Tibial nerve (tissue), 4 donors: ENCODE results near the gene NHERF1. TPM values are rescaled to one million over a fixed set of nuclear protein-coding genes. Genes with fewer than 3 reads are reported as not detected.

Experiments
- DNase-seq, 2 donors: peaks; one replicate each; pipeline ENCODE4 v3.0.0-alpha.2; 2019; ENCODE audit warnings: low spot score in 2 of 2
- H3K27ac ChIP-seq, 4 donors: fragments of 200-600 bp; sonication (generic) in 3 of 4; one replicate each; pipeline ENCODE4 v1.5.1; 2017 to 2019; ENCODE audit warnings: mild to moderate bottlenecking in 1 of 4
- H3K27me3 ChIP-seq, 2 donors: fragments of 200-600 bp; sonication (generic) in 1 of 2; one replicate each; pipeline versions ENCODE4 v1.5.1 to v1.6.0; 2017 to 2019
- H3K36me3 ChIP-seq, 3 donors: fragments of 200-600 bp; sonication (generic); one replicate each; pipeline ENCODE4 v1.5.1; 2018 to 2019
- H3K4me1 ChIP-seq, 4 donors: fragments of 200-600 bp; sonication (generic) in 3 of 4; one replicate each; pipeline ENCODE4 v1.5.1; 2017 to 2019
- H3K4me3 ChIP-seq, 4 donors: fragments of 200-600 bp; sonication (generic) in 3 of 4; one replicate each; pipeline ENCODE4 v1.5.1; 2017 to 2019; ENCODE audit warnings: mild to moderate bottlenecking in 1 of 4, moderate library complexity in 1 of 4
- H3K9me3 ChIP-seq, 4 donors: fragments of 200-600 bp; sonication (generic) in 3 of 4; one replicate each; pipeline ENCODE4 v1.5.1; 2017 to 2019
- EP300 ChIP-seq, 2 donors: sonication (generic); formaldehyde crosslinking; IDR thresholded peaks; one replicate each; pipeline ENCODE4 v1.6.1; 2017; ENCODE audit warnings: antibody characterized with exemption in 2 of 2, mild to moderate bottlenecking in 1 of 2
- POLR2A ChIP-seq, 2 donors: fragments of 450-650 bp; IDR thresholded peaks; one replicate each; pipeline ENCODE4 v1.6.1; 2017; ENCODE audit warnings: antibody characterized with exemption in 2 of 2, mild to moderate bottlenecking in 2 of 2, moderate library complexity in 2 of 2
- WGBS, 2 donors: methylation state at CpG; one replicate each; pipeline ENCODE4 v1.1.5; 2018; 5-methylcytosine and 5-hydroxymethylcytosine counted together
- total RNA-seq, 4 donors: library from RNA; depleted of rRNA; stranded (reverse); fragments of >200 nt; gene quantifications; one replicate each; pipeline ENCODE4 v1.1.0, GENCODE V29; 2016
- TF ChIP-seq, protein P1 (sequence below), 5 experiments: fragments of 200-600 bp in 3 of 5; fragments of 450-650 bp in 2 of 5; sonication (generic) in 3 of 5; IDR thresholded peaks; one replicate each; pipeline ENCODE4 v1.5.1; 2016 to 2019; ENCODE audit warnings: antibody characterized with exemption in 5 of 5, mild to moderate bottlenecking in 3 of 5, moderate library complexity in 2 of 5

The NHERF1 gene
- total RNA-seq, 4 donors from 2014 or later: 42.2 to 55.2 (median 53.0) TPM

- Histone ChIP-seq H3K4me3 (no peak overlapping the region), H3K27me3 (no peaks in the 10 kb centered on the region), H3K27ac (no peak overlapping the region), H3K36me3 (peaks cover 0 to 65% (median 0%) of the 10 kb centered on the region in 3 donors), H3K4me1 (peaks cover 0 to 11% (median 2%) of the 10 kb centered on the region in 4 donors), H3K9me3 (no peaks in the 10 kb centered on the region)
- TF ChIP-seq EP300 (IDR thresholded peaks at IDR 0.05) (no peak), POLR2A (IDR thresholded peaks at IDR 0.05) (no peak)
- TF ChIP-seq, protein P1, sequence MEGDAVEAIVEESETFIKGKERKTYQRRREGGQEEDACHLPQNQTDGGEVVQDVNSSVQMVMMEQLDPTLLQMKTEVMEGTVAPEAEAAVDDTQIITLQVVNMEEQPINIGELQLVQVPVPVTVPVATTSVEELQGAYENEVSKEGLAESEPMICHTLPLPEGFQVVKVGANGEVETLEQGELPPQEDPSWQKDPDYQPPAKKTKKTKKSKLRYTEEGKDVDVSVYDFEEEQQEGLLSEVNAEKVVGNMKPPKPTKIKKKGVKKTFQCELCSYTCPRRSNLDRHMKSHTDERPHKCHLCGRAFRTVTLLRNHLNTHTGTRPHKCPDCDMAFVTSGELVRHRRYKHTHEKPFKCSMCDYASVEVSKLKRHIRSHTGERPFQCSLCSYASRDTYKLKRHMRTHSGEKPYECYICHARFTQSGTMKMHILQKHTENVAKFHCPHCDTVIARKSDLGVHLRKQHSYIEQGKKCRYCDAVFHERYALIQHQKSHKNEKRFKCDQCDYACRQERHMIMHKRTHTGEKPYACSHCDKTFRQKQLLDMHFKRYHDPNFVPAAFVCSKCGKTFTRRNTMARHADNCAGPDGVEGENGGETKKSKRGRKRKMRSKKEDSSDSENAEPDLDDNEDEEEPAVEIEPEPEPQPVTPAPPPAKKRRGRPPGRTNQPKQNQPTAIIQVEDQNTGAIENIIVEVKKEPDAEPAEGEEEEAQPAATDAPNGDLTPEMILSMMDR (IDR thresholded peaks at IDR 0.05): no peak
- 79 to 80% methylated on average over 5 of the region's 5 CpGs for WGBS, 2 donors
- DNase-seq: no peak
Measured at GRCh38 chr17:74784125-74784810, 35.8 kb downstream of the NHERF1 start.

GRCh38 chr17:74785096-74785980 lies 36.9 kb downstream of the NHERF1 start:
- Histone ChIP-seq H3K9me3 (no peaks in the 10 kb centered on the region), H3K27me3 (no peaks in the 10 kb centered on the region), H3K27ac (no peak overlapping the region), H3K36me3 (peaks cover 0 to 65% (median 0%) of the 10 kb centered on the region in 3 donors), H3K4me1 (peaks cover 0 to 3% (median 0%) of the 10 kb centered on the region in 4 donors), H3K4me3 (no peak overlapping the region)
- no peak for DNase-seq
- TF ChIP-seq EP300 (IDR thresholded peaks at IDR 0.05) (no peak), POLR2A (IDR thresholded peaks at IDR 0.05) (no peak)
- TF ChIP-seq, protein P1 (IDR thresholded peaks at IDR 0.05): no peak
- 88% methylated on average over 20 to 21 of the region's 21 CpGs for WGBS, 2 donors

GRCh38 chr17:74785981-74786360 lies 37.5 kb downstream of the NHERF1 start:
- Histone ChIP-seq H3K27me3 (no peaks in the 10 kb centered on the region), H3K27ac (no peak overlapping the region), H3K36me3 (peaks cover 0 to 68% (median 0%) of the 10 kb centered on the region in 3 donors), H3K4me3 (no peak overlapping the region), H3K9me3 (no peaks in the 10 kb centered on the region), H3K4me1 (peaks cover 0 to under 1% (median under 1%) of the 10 kb centered on the region in 4 donors)
- no peak for DNase-seq
- 85 to 87% methylated on average over 9 of the region's 9 CpGs for WGBS, 2 donors
- TF ChIP-seq POLR2A (IDR thresholded peaks at IDR 0.05): no peak
- TF ChIP-seq, protein P1 (IDR thresholded peaks at IDR 0.05): no peak
- no peak for TF ChIP-seq EP300 (IDR thresholded peaks at IDR 0.05)

DNA sequence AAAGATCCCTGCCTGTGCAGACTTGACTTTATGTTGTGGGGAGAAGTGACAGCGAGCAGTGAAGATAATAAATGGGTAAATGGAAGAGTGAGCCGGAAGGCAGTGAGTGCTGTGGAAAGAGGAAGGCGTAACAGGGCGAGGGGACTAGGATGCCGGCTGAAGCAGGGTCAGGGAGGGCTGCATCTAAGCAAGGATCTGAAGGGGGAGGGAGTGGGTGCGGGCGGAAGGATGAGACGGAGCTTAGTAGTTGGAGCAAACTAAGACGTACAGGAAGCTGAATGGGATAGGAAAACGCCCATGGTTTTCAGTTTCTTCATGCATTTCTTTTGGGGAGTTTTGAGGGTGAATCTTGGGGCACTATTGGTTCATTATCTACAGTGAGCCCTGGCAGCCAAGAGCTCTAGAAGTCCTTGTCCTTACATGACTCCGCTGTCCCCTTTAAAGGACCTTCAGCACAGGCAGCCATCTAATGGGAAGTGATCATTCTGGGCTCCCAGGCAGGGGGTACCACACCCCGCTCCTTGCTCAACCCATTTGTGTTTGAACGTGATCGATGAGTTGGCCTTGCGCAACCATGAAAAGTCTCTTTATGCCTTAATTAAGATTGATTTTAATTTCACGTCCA lies 38.1 kb downstream of the NHERF1 start:
- Histone ChIP-seq H3K4me3 (no peak overlapping the region), H3K27me3 (no peaks in the 10 kb centered on the region), H3K36me3 (peaks cover 0 to 67% (median 0%) of the 10 kb centered on the region in 3 donors), H3K9me3 (no peaks in the 10 kb centered on the region), H3K4me1 (peaks cover 0 to 6% (median 2%) of the 10 kb centered on the region in 4 donors), H3K27ac (no peak overlapping the region)
- WGBS, 2 donors: 71 to 75% methylated on average over 16 of the region's 16 CpGs
- TF ChIP-seq, protein P1 (IDR thresholded peaks at IDR 0.05): no peak
- TF ChIP-seq POLR2A (IDR thresholded peaks at IDR 0.05) (no peak), EP300 (IDR thresholded peaks at IDR 0.05) (no peak)
- peak in 1 of 2 donors; percentile 25 for DNase-seq
